ENCODE results near the gene NUAK1.

Gene NUAK1

GRCh38 chr12:106051853-106052531 lies 86.8 kb downstream of the NUAK1 start:
- no peak for DNase-seq

- no peak for DNase-seq
Measured at GRCh38 chr12:106049546-106049945, 89.2 kb downstream of the NUAK1 start.

GRCh38 chr12:106049105-106049504 lies 89.6 kb downstream of the NUAK1 start:
- DNase-seq, result no peak

GRCh38 chr12:106048676-106049075 lies 90.1 kb downstream of the NUAK1 start:
- DNase-seq, result no peak

GRCh38 chr12:106048016-106048415 lies 90.7 kb downstream of the NUAK1 start:
- no peak for DNase-seq

- no peak for DNase-seq
Measured at GRCh38 chr12:106046947-106047346, 91.8 kb downstream of the NUAK1 start.

- DNase-seq, result no peak
Measured at GRCh38 chr12:106046301-106046846, 92.4 kb downstream of the NUAK1 start.

GRCh38 chr12:106045251-106045674 lies 93.5 kb downstream of the NUAK1 start:
- no peak for DNase-seq

GRCh38 chr12:106044773-106045172 lies 94.0 kb downstream of the NUAK1 start:
- DNase-seq, result no peak

- no peak for DNase-seq
Measured at GRCh38 chr12:106042037-106042436, 96.7 kb downstream of the NUAK1 start.

- no peak for DNase-seq
Measured at GRCh38 chr12:106040521-106040920, 98.2 kb downstream of the NUAK1 start.

GRCh38 chr12:106039646-106040404 lies 98.9 kb downstream of the NUAK1 start:
- DNase-seq, result no peak

GRCh38 chr12:106039242-106039641 lies 99.5 kb downstream of the NUAK1 start:
- no peak for DNase-seq

- DNase-seq, result no peak
Measured at GRCh38 chr12:106037524-106038298, 101.0 kb downstream of the NUAK1 start.

GRCh38 chr12:106035421-106035820 lies 103.3 kb downstream of the NUAK1 start:
- no peak for DNase-seq

GRCh38 chr12:106034316-106034715 lies 104.4 kb downstream of the NUAK1 start:
- DNase-seq, result no peak

GRCh38 chr12:106033161-106033675 lies 105.5 kb downstream of the NUAK1 start:
- no peak for DNase-seq

GRCh38 chr12:106032623-106032925 lies 106.2 kb downstream of the NUAK1 start:
- DNase-seq, result no peak

- DNase-seq, result no peak
Measured at GRCh38 chr12:106031761-106032622, 106.8 kb downstream of the NUAK1 start.

- no peak for DNase-seq
Measured at GRCh38 chr12:106030210-106031071, 108.3 kb downstream of the NUAK1 start.

- no peak for DNase-seq
Measured at GRCh38 chr12:106029532-106029931, 109.2 kb downstream of the NUAK1 start.

All from stimulated activated CD4-positive, alpha-beta T cell treated with anti-CD3 and anti-CD28 coated beads, Interleukin-12 subunit alpha, Interleukin-12 subunit beta, amount 100 ng/mL, for 4 hours (primary cell).